GM12874 (cell line): ENCODE results near the gene TOR3A.
A peak's percentile ranks its signal among the peaks of the same experiment; 100 is the strongest.

ENCODE experiments used
- CTCF ChIP-seq: IDR thresholded peaks from 2 replicates; pipeline ENCODE4 v1.5.1; 2011; ENCODE audit warnings: low read depth, mild to moderate bottlenecking, control low read depth, low read length, moderate library complexity; ENCODE audit not compliant: insufficient read depth

TOR3A gene

GRCh38 chr1:179121159-179121938 is 39.5 kb downstream of the TOR3A start:
- peak; percentile 47; the same call in 1 of the 2 replicates for TF ChIP-seq CTCF

- no peak for TF ChIP-seq CTCF
These were observed 43.0 kb downstream of the TOR3A start for GRCh38 chr1:179124873-179125272.

- TF ChIP-seq CTCF: no peak
These were observed 44.6 kb downstream of the TOR3A start for GRCh38 chr1:179126338-179127060.

GRCh38 chr1:179127163-179127895 is 45.5 kb downstream of the TOR3A start:
- no peak for TF ChIP-seq CTCF

GRCh38 chr1:179128520-179128919 is 46.6 kb downstream of the TOR3A start:
- no peak for TF ChIP-seq CTCF

GRCh38 chr1:179129702-179130473 is 48.0 kb downstream of the TOR3A start:
- TF ChIP-seq CTCF: no peak
